ENCODE data around the gene HACD3.

GRCh38 chr15:65578904-65579728, 48.9 kb downstream of the HACD3 start:
- no peak for TF ChIP-seq CTCF (conservative IDR thresholded peaks at IDR 0.05)
- no peak for TF ChIP-seq ZFX (IDR thresholded peaks at IDR 0.05)

Measured in C4-2B (cell line).